Prostate gland (tissue), 2 donors: ENCODE measurements around the gene SS18L1. TPM values are rescaled to one million over a fixed set of nuclear protein-coding genes. Genes with fewer than 3 reads are reported as not detected.
A peak's percentile ranks its signal among the peaks of the same experiment; 100 is the strongest.

Experiments used
- DNase-seq: peaks from one replicate; pipeline ENCODE4 v3.0.0-alpha.2; 2019; ENCODE audit warnings: low spot score
- H3K27ac ChIP-seq, 2 donors: fragments of 200-600 bp; sonication (generic); 2 replicates each; pipeline ENCODE4 v1.5.1; 2017 to 2019
- H3K27me3 ChIP-seq: fragments of 200-600 bp; sonication (generic); replicated peaks from 2 replicates; pipeline ENCODE4 v1.5.1; 2019; ENCODE audit not compliant: insufficient read depth
- H3K36me3 ChIP-seq, 2 donors: fragments of 200-600 bp; sonication (generic); 1 replicate in 1 of 2; 2 replicates in 1 of 2; pipeline versions ENCODE4 v1.5.1 to v1.8.1; 2017 to 2019
- H3K4me1 ChIP-seq: fragments of 200-600 bp; sonication (generic); replicated peaks from 2 replicates; pipeline ENCODE4 v1.5.1; 2019
- H3K4me3 ChIP-seq, 2 donors: fragments of 200-600 bp; sonication (generic); 2 replicates each; pipeline ENCODE4 v1.5.1; 2017 to 2019
- H3K9me3 ChIP-seq: fragments of 200-600 bp; sonication (generic); 2 replicates; pipeline ENCODE4 v1.5.1; 2017
- POLR2A ChIP-seq: fragments of 450-650 bp; IDR thresholded peaks from one replicate; pipeline ENCODE4 v1.6.1; 2016; ENCODE audit warnings: antibody characterized with exemption, mild to moderate bottlenecking
- POLR2AphosphoS5 ChIP-seq: sonication (generic); formaldehyde crosslinking; IDR thresholded peaks from one replicate; pipeline ENCODE4 v1.6.1; 2017; ENCODE audit warnings: antibody characterized with exemption
- WGBS: methylation state at CpG from one replicate; pipeline ENCODE4 v1.1.5; 2018; 5-methylcytosine and 5-hydroxymethylcytosine counted together
- intact Hi-C: fragments of 100-400 bp; cut with DNase I; formaldehyde crosslinking; loops from one replicate; pipeline ENCODE4 v1.14.2; 2022
- total RNA-seq, 2 donors: library from RNA; depleted of rRNA; stranded (reverse); fragments of >200 nt; gene quantifications; one replicate each; pipeline ENCODE4 v1.1.0, GENCODE V29; 2016
- TF ChIP-seq, protein P1 (sequence below), 4 experiments: fragments of 200-600 bp in 2 of 4; fragments of 450-650 bp in 2 of 4; sonication (generic) in 2 of 4; IDR thresholded peaks; 1 replicate in 3 of 4; 2 replicates in 1 of 4; pipeline ENCODE4 v1.5.1; 2016 to 2019; ENCODE audit warnings: antibody characterized with exemption in 4 of 4, mild to moderate bottlenecking in 2 of 4, moderate library complexity in 2 of 4

The SS18L1 gene
- total RNA-seq, 2 donors from 2014 or later = 17.9 to 32.7 TPM

GRCh38 chr20:62181808-62182207 is 38.2 kb downstream of the SS18L1 start:
- intact Hi-C loops = loop anchor here (10.0 kb wide), 1 partner anchor 203 kb away; the partner anchor contains the start of gene RPS21
- DNase-seq = no peak
- H3K4me3 ChIP-seq = no peak overlapping the region
- peaks cover 4% of the 10 kb centered on the region for H3K4me1 ChIP-seq
- 89% methylated on average over 2 of the region's 2 CpGs for WGBS
- H3K27me3 ChIP-seq = no peaks in the 10 kb centered on the region
- H3K36me3 ChIP-seq = no peaks in the 10 kb centered on the region
- TF ChIP-seq POLR2AphosphoS5 (no peak), POLR2A (no peak)
- TF ChIP-seq, protein P1, sequence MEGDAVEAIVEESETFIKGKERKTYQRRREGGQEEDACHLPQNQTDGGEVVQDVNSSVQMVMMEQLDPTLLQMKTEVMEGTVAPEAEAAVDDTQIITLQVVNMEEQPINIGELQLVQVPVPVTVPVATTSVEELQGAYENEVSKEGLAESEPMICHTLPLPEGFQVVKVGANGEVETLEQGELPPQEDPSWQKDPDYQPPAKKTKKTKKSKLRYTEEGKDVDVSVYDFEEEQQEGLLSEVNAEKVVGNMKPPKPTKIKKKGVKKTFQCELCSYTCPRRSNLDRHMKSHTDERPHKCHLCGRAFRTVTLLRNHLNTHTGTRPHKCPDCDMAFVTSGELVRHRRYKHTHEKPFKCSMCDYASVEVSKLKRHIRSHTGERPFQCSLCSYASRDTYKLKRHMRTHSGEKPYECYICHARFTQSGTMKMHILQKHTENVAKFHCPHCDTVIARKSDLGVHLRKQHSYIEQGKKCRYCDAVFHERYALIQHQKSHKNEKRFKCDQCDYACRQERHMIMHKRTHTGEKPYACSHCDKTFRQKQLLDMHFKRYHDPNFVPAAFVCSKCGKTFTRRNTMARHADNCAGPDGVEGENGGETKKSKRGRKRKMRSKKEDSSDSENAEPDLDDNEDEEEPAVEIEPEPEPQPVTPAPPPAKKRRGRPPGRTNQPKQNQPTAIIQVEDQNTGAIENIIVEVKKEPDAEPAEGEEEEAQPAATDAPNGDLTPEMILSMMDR (IDR thresholded peaks at IDR 0.05) = no peak
- no peak overlapping the region for H3K27ac ChIP-seq
- no peaks in the 10 kb centered on the region for H3K9me3 ChIP-seq

- H3K36me3 ChIP-seq = no peaks in the 10 kb centered on the region
- intact Hi-C loops = loop anchor here (10.0 kb wide), 1 partner anchor 202 kb away; the partner anchor contains the start of gene RPS21
- H3K4me3 ChIP-seq = peak within 1 kb of the TSS; percentile 74 to 79
- under 1% methylated on average over 92 of the region's 96 CpGs for WGBS
- H3K27ac ChIP-seq = peak within 1 kb of the TSS; percentile 84 to 87
- TF ChIP-seq POLR2AphosphoS5 (peak; percentile 99), POLR2A (peak; percentile 72)
- TF ChIP-seq, protein P1 (IDR thresholded peaks at IDR 0.05) = peak in 1 of 4 experiments; percentile 35
- H3K4me1 ChIP-seq = peaks cover 4% of the 10 kb centered on the region
- no peaks in the 10 kb centered on the region for H3K27me3 ChIP-seq
- DNase-seq = peak; percentile 92
- H3K9me3 ChIP-seq = no peaks in the 10 kb centered on the region
Observed at GRCh38 chr20:62182469-62183425, 39.2 kb downstream of the SS18L1 start, which contains the start of gene MTG2. TSS of gene MTG2 (plus strand) at chr20:62183028. CDS start at chr20:62193421, 10,393 bp downstream.

DNA sequence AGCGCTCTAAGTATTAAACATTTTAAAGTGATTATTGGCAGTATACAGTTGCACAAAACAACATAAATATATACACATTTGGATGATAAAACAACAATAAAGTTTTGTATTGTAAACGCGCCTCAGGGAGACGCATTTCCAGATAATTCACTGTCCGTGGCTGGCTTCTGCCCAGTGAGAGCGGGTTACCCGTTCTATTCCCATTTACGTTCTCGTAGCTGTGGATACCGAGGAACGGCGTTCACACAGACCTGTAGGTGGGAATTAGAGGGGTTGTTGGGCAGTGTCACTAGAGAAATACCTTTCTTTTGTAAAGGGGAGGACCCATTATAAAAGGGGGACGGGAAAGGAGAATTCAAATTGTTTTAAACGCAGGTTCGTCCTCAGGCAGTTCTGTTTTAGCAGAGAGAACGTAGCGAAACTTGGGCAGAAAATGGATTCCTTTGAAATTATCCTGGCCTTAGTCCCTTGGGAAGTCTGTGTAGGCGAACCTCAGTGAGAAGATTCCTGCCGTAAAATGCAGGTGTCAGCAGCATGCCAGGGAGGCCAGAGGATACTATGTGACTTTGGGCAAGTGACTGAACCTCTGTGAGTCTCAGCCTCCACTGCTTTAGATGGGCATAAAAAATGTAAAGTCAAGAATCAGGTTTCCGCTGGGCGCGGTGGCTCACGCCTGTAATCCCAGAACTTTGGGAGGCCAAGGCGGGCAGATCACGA is 40.0 kb downstream of the SS18L1 start:
- H3K27me3 ChIP-seq = no peaks in the 10 kb centered on the region
- intact Hi-C loops = loop anchor here (10.0 kb wide), 1 partner anchor 201 kb away; the partner anchor contains the start of gene RPS21
- H3K9me3 ChIP-seq = no peaks in the 10 kb centered on the region
- no peak for DNase-seq
- no peak for TF ChIP-seq POLR2AphosphoS5
- no peak for TF ChIP-seq POLR2A
- TF ChIP-seq, protein P1 (IDR thresholded peaks at IDR 0.05) = no peak
- H3K27ac ChIP-seq = peak overlapping the region; percentile 84 to 87
- peak overlapping the region; percentile 74 to 79 for H3K4me3 ChIP-seq
- peaks cover 4% of the 10 kb centered on the region for H3K4me1 ChIP-seq
- 25% methylated on average over 25 of the region's 25 CpGs for WGBS
- H3K36me3 ChIP-seq = no peaks in the 10 kb centered on the region

DNA sequence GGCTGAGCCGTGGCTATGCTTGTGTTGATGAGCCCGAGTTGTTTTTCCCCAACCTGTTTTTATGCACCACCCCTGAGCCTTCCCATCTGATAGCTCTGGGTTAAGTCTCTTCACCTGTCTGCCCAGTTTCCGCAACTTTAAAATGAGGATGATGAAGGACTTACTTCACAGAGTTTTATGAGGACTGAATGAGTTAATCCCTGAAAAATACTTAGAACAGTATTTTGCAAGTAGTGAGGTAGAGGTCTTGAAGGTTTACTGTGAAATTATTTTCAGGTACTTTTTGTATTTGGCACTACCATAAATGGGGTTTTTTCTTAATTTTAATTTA is 42.5 kb downstream of the SS18L1 start:
- Histone ChIP-seq H3K27ac (no peak overlapping the region), H3K27me3 (no peaks in the 10 kb centered on the region), H3K4me1 (peaks cover 4% of the 10 kb centered on the region), H3K9me3 (no peaks in the 10 kb centered on the region), H3K4me3 (no peak overlapping the region), H3K36me3 (no peaks in the 10 kb centered on the region)
- TF ChIP-seq POLR2A = no peak
- no peak for TF ChIP-seq POLR2AphosphoS5
- TF ChIP-seq, protein P1 (IDR thresholded peaks at IDR 0.05) = no peak
- no peak for DNase-seq
- WGBS = 70% methylated on average over 3 of the region's 3 CpGs
- intact Hi-C loops = loop anchor here (10.0 kb wide), 1 partner anchor 199 kb away; the partner anchor contains the start of gene RPS21
